ENCODE results near the gene PKP3. TPM values are rescaled to one million over a fixed set of nuclear protein-coding genes. Genes with fewer than 3 reads are reported as not detected.

Gene PKP3
- total and polyA plus RNA-seq, 2 donors (not counting 1 experiment from before 2014, with no cell fraction given) = 0.78 TPM; not detected in 1

DNA sequence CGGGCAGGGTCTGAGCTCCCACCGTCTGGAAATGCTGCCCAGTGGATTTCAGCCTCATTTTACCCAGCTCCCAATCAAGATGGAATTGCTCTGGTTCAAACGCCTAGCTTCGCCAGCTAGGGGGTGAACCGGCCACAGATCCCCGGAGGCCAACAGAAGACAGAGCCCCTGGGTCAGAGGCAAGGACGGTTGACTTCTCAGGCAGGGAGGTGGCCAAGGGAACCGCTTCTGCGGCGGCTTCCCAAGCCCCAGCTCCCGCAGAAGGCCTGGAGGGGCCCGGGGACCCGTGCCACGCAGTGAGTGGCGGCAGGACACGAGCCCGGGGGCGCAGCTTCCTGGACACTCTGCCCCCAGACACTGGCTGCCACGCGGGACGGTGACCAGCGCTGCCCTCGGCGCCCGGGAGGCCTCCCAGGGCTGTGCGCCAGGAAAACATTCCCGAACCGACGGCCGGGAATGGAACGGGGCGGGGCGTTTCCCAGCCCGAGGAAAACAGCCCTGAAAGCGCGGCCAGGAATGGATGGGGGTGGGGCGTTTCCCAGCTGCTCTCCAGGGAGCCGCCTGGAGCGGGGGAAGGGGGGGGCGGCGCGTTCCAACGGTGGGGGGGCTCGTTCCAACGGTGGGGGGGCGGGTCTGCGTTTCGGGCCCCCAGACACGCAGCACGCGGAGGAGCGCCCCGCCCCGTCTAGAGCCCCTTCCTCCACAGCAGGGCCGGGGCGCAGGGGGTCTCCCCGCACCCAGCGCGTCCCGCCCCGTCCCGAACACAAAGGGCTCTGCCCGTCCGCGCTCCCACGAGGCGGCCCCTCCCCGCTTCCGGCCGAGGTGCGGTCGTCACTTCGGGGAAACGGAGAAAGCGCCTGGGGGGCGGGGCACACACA lies 38.2 kb upstream of the PKP3 start:
- H3K9me3 Mint-ChIP-seq (ENCODE audit: insufficient read depth) = no peaks in the 10 kb centered on the region
- no peaks in the 10 kb centered on the region for H3K27me3 Mint-ChIP-seq
- ATAC-seq (ENCODE audit: low read depth) = peak; percentile 56
- peak overlapping the region; percentile 50 for H2AFZ ChIP-seq (ENCODE audit: insufficient read depth, low read depth, low read length, poor library complexity, severe bottlenecking)
- H3K4me2 ChIP-seq (replicated peaks; ENCODE audit: low read depth, low read length, poor library complexity, severe bottlenecking) = peak overlapping the region; percentile 85
- peak overlapping the region; percentile 90 for H3K27ac Mint-ChIP-seq
- peak; percentile 85 for DNase-seq
- no peaks in the 10 kb centered on the region for H3K36me3 ChIP-seq (replicated peaks in 1 of 2; ENCODE audit: control extremely low read depth in 1 of 2, control insufficient read depth in 1 of 2, extremely low read depth in 1 of 2, insufficient read depth in 2 of 2, low read length in 1 of 2)
- peak overlapping the region in 4 of 5 experiments; percentile 41 to 53 (median 43) for H3K4me3 ChIP-seq (ENCODE audit: control extremely low read depth in 1 of 5, extremely low read depth in 1 of 5, insufficient read depth in 1 of 5, low read depth in 2 of 5, low read length in 4 of 5)
- H4K20me1 ChIP-seq (ENCODE audit: control insufficient read depth, insufficient read depth, low read length, poor library complexity, severe bottlenecking) = no peaks in the 10 kb centered on the region
- peak overlapping the region; percentile 42 for H3K9ac ChIP-seq (ENCODE audit: low read length)
- WGBS (ENCODE audit: insufficient coverage) = 7% methylated on average over 52 of the region's 76 CpGs
- peak overlapping the region; percentile 81 to 85 for H3K27ac ChIP-seq (ENCODE audit: low read length in 2 of 2)
- intact Hi-C loops (cut with micrococcal nuclease) = loop anchor here (1.0 to 2.0 kb wide), 4 partner anchors 51 to 149 kb away; partner anchors contain the start of genes BET1L and RIC8A
- TF ChIP-seq, protein P1, sequence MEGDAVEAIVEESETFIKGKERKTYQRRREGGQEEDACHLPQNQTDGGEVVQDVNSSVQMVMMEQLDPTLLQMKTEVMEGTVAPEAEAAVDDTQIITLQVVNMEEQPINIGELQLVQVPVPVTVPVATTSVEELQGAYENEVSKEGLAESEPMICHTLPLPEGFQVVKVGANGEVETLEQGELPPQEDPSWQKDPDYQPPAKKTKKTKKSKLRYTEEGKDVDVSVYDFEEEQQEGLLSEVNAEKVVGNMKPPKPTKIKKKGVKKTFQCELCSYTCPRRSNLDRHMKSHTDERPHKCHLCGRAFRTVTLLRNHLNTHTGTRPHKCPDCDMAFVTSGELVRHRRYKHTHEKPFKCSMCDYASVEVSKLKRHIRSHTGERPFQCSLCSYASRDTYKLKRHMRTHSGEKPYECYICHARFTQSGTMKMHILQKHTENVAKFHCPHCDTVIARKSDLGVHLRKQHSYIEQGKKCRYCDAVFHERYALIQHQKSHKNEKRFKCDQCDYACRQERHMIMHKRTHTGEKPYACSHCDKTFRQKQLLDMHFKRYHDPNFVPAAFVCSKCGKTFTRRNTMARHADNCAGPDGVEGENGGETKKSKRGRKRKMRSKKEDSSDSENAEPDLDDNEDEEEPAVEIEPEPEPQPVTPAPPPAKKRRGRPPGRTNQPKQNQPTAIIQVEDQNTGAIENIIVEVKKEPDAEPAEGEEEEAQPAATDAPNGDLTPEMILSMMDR (IDR thresholded peaks at IDR 0.05) = no peak
- TF ChIP-seq EZH2 (IDR thresholded peaks at IDR 0.05; ENCODE audit: borderline replicate concordance, insufficient read depth, low read depth, low read length, poor library complexity, severe bottlenecking) = no peak
- H3K4me1 Mint-ChIP-seq = peaks cover 18% of the 10 kb centered on the region
- peak overlapping the region; percentile 88 for H3K4me3 Mint-ChIP-seq
- ChIA-PET POLR2A (interaction anchor here (0.6 to 2.5 kb wide), 12 partner anchors 29 to 151 kb away, joined by 3 to 12 read pairs (median 5); partner anchors contain the start of genes BET1L, RIC8A and RNH1), CTCF (interaction anchor here (0.8 to 5.3 kb wide), 17 partner anchors 11 to 149 kb away, joined by 3 to 82 read pairs (median 5); partner anchors contain the start of genes BET1L, IFITM2 and RIC8A)
- no peaks in the 10 kb centered on the region for H3K27me3 ChIP-seq (replicated peaks in 1 of 4; ENCODE audit: control extremely low read depth in 1 of 4, control insufficient read depth in 3 of 4, insufficient read depth in 4 of 4, low read length in 3 of 4)
- H3K4me1 ChIP-seq (ENCODE audit: control insufficient read depth in 2 of 2, insufficient read depth in 2 of 2, low read length in 2 of 2) = peaks cover 13 to 20% of the 10 kb centered on the region in 2 donors
- H3K9me3 ChIP-seq (ENCODE audit: control extremely low read depth in 1 of 3, control insufficient read depth in 2 of 3, insufficient read depth in 1 of 3, low read length in 2 of 3) = peaks cover 0 to 7% (median 0%) of the 10 kb centered on the region in 3 donors
- no peaks in the 10 kb centered on the region for H3K79me2 ChIP-seq (ENCODE audit: control insufficient read depth, insufficient read depth, low read length)
